ENCODE measurements around the gene MED27. TPM values are rescaled to one million over a fixed set of nuclear protein-coding genes. Genes with fewer than 3 reads are reported as not detected.

MED27 gene, protein sequence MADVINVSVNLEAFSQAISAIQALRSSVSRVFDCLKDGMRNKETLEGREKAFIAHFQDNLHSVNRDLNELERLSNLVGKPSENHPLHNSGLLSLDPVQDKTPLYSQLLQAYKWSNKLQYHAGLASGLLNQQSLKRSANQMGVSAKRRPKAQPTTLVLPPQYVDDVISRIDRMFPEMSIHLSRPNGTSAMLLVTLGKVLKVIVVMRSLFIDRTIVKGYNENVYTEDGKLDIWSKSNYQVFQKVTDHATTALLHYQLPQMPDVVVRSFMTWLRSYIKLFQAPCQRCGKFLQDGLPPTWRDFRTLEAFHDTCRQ
- 10 to 100 TPM; 10.9 to 23.1 (median 13.5) TPM for total RNA-seq

DNA sequence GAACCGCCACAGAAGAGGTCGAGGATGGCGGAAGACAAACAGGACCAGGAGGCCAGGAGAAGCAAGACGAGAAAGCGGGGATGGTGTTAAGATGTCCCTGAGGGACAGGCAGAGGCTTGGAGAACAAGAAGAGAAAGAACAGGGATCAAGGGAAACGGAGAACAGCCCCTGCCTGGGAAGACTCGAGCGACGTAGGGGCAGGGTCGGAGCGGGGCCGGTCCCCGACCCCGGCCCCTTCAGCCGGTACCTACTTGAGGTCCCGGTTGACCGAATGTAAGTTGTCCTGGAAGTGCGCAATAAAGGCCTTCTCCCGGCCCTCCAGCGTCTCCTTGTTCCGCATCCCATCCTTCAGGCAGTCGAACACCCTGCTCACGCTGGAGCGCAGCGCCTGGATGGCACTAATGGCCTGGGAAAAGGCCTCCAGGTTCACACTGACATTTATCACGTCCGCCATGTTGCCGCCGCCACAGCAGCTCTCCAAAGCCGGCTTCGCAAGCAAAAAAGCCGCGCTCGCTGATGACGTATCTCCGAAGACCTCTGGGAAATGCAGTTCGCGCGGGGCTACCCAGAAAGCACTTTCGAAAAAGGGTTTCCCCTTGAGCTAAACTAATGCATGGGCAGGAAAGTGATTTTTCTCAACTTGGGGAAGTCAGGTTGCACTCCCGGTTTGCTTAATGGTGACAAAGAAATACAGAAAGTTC lies at the start of gene MED27:
MED27 (minus strand) TSS at position 477 of the 701 bp plus-strand sequence; CDS start at position 454, 23 bp downstream.
- ATAC-seq (ENCODE audit: low FRiP score) (peak; percentile 70), DNase-seq (ENCODE audit: low spot score) (peak; percentile 80)
- TF ChIP-seq, protein P1, sequence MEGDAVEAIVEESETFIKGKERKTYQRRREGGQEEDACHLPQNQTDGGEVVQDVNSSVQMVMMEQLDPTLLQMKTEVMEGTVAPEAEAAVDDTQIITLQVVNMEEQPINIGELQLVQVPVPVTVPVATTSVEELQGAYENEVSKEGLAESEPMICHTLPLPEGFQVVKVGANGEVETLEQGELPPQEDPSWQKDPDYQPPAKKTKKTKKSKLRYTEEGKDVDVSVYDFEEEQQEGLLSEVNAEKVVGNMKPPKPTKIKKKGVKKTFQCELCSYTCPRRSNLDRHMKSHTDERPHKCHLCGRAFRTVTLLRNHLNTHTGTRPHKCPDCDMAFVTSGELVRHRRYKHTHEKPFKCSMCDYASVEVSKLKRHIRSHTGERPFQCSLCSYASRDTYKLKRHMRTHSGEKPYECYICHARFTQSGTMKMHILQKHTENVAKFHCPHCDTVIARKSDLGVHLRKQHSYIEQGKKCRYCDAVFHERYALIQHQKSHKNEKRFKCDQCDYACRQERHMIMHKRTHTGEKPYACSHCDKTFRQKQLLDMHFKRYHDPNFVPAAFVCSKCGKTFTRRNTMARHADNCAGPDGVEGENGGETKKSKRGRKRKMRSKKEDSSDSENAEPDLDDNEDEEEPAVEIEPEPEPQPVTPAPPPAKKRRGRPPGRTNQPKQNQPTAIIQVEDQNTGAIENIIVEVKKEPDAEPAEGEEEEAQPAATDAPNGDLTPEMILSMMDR (IDR thresholded peaks at IDR 0.05) = no peak

DNA sequence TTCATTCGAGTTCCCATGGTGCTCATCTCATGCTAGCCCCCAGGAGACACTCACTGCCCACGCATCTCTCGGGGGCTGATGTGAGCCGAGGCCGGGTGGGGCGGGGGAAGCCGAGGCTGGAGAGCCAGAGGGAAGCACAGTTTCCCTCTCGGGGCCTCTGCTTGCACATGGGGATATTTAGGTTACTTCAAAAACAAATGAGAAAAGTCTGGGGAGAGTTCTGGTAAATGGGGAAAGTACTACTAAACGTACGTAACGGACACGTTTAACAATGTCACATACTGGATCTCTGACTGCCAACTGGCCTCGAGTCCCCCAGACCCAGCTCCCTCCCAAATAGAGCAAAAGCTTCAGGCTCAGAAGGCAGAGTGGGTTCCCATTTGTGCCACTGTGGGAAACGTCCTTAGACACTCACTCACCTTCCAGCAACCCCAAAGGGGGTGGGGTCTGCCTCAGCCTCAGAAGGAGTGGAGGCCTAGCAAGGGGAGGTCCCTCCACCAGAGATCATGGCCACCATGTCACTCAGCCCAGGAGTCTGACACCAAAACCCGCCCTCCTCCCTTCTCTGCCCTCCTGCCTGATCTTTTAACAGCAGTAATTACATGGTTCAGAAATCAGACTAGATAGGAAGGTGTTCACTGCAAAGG lies 48.3 kb upstream of the MED27 start:
- DNase-seq (ENCODE audit: low spot score) = no peak
- ATAC-seq (ENCODE audit: low FRiP score) = no peak
- TF ChIP-seq, protein P1 (IDR thresholded peaks at IDR 0.05) = no peak

DNA sequence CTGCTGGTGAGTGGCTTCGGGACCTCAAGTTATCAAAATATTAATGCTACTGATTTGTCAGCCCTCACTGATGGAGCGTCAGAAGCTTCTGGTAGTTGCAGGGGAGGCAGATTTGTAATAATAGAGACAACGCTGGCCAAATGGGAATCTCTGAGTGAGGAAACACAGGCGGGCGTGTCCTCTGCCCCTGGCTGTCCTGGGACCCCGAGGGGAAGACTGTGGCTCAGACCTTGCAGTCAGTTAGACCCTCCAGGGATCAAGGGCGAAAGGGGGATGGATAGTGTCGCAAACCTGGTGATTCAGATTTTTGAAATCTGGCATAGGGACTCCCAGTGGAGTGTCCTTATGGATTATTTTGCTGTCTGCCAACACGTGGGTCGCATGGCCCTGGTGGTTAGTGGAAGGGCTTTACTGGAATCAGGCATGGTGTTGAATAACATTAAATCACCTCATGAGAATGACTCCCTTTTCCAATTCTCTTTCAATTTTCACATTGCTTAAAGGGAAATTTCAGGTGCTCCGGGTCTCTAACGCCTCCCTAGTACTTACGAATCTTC lies 47.1 kb upstream of the MED27 start:
- TF ChIP-seq, protein P1 (IDR thresholded peaks at IDR 0.05) = no peak
- ATAC-seq (ENCODE audit: low FRiP score) = no peak
- no peak for DNase-seq (ENCODE audit: low spot score)

DNA sequence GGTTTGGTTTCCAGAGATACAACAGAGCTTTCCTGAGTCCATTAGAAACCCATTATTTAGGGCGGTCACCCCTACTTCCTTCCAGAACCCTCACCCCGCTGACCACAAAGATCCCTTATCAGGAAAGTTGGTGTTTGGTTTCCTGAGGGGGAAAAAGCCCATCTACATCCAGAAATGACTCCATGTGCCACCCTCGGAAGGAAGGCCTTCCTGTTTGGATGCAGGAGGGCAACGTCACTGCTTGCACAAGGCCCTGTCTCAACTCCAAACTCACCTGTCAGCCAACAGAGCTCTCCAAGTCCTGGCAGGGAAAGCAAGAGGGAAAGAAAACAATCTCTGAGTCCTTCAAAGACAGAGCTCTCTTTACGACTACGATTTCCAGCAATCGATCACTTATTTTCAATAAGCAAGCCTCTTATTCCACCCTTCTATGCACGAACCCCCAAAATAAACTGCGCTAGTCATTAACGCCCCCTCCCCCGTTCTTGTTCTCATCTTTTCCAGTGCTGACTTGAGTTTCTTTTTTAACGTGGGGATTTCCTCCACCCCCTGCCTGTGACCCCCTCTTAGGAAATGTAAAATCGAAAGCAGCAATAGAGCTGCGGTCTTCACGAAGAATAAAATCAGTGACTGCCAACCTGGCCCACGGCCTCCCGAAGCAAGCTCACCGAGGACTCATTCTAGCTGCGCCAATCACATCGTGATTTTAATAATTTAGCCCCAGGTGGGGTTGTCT lies 46.4 kb upstream of the MED27 start:
- ATAC-seq (ENCODE audit: low FRiP score) (no peak), DNase-seq (ENCODE audit: low spot score) (no peak)
- TF ChIP-seq, protein P1 (IDR thresholded peaks at IDR 0.05) = no peak

DNA sequence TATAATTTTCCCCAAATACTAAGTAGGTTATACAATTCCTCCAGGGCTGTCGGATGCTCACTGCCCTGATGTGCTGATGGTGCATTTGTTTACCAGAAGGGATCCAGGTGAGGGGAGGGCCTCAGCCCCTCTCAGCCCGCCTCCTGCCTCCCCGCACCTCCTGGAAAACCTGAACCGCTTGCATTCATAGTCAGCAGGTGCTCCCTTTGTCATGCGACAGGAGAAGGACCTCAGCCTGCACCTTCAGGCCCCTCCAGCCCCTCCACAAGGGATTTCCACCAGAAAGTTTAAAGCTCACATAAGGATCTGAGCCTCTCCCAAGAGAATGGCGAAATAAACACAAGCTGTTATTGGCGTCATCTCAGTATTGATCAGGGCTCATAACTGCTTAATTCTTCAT lies 45.7 kb upstream of the MED27 start:
- DNase-seq (ENCODE audit: low spot score) = no peak
- no peak for ATAC-seq (ENCODE audit: low FRiP score)
- TF ChIP-seq, protein P1 (IDR thresholded peaks at IDR 0.05) = no peak

DNA sequence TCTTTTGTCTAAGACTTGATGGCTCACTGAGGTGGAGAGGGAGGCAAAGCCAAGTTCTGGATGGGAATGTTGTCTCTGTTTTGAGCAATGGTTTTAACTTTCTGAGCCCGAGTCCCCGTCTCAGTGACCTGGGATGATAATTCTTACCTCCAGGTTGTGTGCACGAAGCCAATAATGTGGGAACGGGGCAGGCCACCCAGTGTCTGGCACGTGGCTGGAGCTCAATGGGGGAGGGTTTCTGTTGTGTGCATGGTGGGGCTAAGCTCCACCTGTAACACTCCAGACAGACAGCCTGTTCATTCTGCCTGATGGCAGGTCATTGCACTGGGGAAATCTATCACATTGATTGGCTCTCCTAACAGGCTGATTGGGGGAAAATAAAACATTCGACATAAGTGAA lies 45.1 kb upstream of the MED27 start:
- ATAC-seq (ENCODE audit: low FRiP score) (no peak), DNase-seq (ENCODE audit: low spot score) (no peak)
- TF ChIP-seq, protein P1 (IDR thresholded peaks at IDR 0.05) = no peak

Measured in omental fat pad (tissue), 4 donors.